ENCODE data around the gene HLA-DMA.
"Not testable (repeated sequence)": the region's sequence is repeated elsewhere in the genome, so short reads cannot be mapped to it uniquely, and the experiment has no call there.

Gene HLA-DMA

DNA sequence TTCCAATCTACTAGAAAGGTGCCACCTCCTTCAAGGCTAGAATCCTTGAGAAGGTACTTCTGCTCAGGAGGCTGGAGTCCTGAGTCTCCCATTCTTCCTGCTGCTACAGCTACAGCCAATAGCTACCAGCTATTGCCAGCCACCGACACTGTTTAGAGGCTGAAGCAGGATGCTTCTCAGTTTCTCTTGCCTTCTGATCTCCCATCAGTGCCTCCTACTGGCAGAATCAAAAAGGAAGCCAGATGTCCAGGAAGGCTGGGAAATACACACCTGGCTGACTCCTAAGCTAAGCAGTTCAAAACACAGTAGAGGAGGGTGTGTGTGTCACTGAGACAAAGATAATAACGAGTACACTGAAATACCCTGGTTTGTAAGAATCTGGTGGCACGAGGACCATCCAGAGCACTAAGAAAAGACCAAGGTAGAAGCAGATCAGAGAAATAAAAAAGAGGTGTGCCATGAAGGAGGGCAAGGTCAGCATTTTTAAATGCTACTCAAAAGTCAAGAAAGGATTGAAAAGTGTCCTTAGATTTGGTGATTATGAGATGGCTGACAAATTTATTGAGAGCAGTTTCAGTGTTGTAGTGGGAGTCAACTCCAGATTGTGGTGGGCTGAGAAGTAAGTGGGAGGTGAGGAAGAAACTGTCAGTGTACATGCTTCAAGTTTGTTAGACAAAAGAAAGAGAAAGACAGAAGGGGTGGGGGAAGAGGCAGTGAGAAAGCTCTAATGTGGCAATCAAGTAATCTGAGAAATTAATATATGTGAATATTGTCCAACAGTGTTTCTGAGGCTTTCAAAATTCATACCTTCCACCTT lies 2.3 kb upstream of the HLA-DMA start:
- no peak for DNase-seq (ENCODE audit: low spot score)

DNA sequence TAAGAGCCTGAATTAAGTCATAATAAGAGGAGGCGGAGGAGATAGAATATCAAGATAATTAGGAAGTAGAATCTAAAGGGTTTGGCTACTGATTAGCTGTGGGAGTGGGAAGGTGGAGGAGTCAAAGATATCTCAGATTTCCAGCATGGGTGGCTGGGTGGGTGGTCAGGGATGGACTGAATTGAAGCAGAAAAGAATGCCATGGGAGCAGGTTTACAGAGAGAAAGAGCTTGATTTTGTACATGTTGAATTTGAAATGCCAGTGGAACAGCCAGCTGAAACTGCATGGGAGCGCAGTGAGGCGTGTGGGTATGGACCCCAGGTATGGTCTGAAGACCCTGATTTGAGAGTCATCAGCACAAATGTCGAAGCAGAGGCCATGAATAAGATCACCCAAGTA lies 1.4 kb upstream of the HLA-DMA start:
- no peak for DNase-seq (ENCODE audit: low spot score)

DNA sequence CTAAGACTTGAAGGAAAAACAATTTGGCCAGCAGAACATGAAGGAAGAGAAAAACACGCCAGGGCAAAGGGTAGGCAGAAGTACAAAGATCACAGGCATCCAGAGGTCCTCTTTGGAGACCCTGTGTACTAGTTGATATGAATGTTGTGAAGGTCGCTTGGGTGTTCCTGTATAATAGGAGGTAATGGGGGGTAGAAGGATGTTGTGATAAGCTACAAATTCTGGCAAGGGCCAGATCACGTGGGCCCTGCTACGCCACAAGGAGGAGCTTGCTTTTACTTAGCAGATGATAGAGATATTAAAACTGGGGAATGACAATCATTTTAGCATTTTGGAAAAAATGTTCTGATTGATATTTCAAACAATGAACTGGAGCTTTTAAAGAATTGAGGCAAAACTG lies 878 bp upstream of the HLA-DMA start:
- no peak for DNase-seq (ENCODE audit: low spot score)

DNA sequence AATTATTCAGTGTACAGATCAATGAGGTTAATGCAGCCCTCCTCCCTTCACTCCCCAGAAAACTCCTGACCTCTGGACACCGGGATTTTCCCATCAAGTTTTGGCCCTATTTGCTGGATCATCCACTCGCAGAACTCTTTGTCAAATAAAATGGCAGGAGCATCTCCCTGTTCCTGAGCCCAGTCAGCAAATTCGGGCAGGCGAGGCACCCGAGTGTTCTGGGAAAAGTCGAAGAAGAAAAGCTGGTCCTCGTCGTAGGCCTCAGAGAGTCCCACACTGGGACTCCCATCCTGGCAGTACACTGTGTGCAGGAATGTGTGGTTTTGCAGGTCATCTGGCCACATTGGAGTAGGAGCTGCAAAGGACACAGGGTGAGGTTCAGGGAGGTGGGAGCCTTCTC lies 2.4 kb downstream of the HLA-DMA start:
- DNase-seq (ENCODE audit: low spot score) = no peak

DNA sequence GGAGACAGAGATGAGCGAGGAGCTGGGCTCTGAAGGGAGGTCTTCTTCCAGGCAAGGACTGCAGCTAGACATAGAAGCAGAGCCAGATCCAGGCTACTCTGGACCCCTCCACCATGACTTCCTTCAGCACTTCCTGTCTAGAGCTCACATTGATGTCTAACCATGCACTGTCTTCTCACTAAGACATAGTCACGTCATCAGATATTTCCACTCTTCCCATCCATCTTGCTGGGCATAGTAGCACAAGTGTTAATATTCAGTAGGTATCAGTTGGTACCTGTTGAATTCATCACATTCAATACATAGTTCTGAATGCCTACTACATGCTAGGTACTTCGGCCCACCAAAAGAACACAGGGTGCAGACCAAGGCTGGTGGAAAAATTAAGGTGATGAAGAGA lies 2.9 kb downstream of the HLA-DMA start:
- DNase-seq (ENCODE audit: low spot score) = no peak

DNA sequence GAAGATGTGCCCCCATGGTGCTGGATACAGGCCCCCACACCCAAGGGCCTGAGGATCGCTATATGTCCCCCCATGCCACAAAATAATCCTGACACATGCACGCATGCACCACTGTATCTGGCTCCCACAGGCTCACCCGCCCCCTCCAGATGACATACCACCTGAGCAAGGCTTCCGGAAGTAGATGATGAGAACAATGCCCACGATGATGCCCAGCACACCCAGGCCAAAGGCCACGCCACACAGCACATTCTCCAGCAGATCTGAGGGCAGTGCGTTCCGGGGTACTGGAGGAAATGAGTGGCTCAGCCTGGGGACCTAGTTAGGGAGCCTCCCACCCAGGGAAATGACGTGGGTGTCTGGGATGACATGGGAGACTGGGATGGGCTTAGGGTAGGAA lies 3.8 kb downstream of the HLA-DMA start:
- no peak for DNase-seq (ENCODE audit: low spot score)

DNA sequence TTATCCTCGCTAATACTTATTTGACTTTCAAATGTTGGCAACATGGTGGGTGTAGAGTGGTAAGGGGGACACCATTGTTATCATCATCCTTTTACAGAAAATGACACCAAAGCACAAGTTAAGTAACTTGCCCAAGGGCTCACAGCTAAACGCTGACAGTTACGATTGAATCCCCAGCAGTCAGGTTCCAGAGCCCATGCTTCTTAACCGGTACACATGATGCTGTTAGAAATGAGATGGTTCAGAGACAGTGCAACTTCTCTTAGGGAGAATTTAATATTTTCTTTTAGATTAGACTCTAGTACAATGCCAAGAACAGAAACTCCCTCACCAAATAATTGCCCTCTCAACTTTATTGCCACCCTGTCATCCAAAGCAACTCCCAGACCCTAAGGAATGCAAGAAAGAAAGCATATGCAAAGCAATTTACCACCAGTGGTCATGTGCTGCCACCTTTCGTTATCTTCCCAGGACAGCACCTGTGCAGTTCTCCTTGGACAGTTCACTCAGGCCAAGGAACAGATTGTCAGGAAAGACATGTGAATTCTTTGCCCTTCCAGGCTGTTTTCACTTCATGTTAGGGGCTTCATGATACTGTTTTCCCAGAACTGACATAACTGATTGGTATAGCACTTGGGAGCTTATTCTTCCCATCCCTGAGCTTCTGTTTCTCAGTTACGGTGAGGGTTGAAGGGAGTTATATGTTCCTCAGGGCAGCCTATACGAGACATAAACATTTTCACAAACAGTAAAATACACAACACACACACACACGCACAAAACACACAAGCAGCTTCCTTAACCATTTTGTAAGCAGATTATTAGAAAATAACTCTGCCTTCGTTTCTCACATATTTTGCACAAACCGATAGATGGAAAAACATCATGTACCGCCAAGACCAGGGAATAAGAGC lies 5.1 kb downstream of the HLA-DMA start:
- DNase-seq (ENCODE audit: low spot score) = no peak

DNA sequence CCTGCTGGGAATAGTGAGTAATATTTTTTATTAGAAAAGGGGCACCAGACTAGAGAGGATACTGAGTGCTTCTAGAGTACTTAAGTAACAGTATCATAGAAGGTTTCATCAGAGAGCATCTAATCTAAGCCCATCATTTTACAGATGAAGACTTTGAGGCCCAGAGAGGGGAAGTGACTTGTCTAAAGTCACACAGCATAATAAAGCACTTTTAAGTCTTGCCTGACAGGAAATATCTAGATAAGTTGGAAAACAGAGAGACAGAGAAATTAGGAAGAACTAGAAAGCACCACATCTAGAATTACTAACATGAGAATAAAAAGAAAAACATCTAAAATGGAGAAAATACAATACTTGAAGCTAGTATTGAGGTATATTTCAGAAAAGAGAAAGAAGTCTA lies 6.0 kb downstream of the HLA-DMA start:
- no peak for DNase-seq (ENCODE audit: low spot score)

DNA sequence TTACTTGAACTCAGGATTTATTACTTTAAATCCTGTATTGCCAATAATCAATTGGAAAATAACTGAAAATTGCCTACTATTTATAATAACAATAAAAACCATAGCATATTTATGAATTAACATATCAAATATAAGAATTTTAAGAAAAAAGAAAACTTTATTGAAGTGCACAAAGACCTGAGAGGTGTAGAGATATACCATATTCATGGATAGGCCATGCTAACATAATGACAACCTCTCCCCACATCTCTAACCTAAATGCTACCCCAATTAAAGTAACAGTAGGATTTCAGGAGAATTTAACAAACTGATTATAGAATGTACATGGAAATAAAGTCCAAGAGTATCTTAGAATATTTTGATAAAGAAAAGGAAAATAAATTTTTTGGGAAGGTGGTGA lies 6.9 kb downstream of the HLA-DMA start:
- DNase-seq (ENCODE audit: low spot score) = no peak

DNA sequence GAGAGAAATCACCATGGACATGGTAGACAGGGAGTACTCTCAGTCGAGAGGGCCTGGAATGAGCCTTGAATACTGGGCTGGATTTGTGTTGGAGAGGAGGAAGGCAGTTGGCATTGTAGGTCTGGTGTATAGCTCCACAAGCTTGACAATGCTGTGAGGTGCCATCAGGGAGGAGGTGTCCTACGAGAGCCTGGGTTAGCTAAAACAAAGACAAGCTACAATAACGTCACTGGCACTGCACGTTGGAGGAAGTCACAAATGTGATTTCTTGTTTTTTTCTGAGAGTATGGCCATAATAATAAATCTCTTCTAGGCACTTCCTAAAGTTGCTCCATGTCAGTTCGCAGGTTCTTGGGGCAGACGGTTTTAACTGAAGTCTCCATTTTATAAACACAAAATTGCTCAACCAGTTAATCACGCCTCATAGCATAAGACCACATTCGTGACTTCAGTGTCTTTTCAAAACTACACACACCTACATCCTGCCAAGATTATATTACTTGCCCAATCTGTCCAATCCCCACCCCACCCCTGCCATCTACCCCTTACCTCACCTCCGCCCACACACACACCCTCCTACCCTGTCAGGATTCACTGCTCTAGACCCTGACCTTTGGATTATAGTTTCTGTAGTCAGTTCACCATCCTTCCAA lies 7.7 kb downstream of the HLA-DMA start:
- DNase-seq (ENCODE audit: low spot score) = no peak

DNA sequence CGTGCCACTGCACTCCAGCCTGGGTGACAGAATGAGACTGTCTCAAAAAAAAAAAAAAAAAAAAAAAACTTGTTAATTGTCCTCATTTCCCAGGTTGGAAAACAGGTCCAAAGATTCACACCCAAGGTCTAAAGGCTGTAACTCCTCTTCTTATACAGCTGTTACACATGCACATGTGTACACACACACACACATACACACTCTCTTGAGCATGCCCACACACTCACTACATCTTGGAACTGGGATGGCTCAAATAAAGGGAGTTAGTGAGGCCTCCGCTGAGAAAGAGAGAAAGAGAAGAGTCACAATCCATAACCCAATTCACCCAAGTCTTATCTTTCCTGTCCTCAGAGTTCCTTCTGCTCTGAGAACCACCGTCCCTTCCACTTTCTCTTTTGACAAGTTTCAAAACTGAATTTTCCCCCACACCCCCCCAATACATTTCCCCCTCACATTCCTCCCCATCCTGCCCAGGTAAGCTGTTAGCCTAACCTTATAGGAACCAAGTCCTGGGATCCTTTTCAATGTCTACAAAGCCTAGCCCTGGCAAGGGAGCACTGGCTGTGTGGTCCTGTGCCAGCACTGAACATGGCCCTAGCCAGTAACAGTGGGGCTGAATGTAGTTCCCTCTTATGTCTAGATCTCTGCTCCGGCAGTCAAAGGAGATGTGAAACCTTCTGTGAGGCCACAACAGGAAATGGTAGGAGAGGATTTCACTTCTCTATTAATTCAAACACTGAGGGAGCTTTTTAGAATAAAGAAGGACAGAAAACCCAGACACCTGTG lies 8.8 kb downstream of the HLA-DMA start:
- DNase-seq (ENCODE audit: low spot score) = no peak

DNA sequence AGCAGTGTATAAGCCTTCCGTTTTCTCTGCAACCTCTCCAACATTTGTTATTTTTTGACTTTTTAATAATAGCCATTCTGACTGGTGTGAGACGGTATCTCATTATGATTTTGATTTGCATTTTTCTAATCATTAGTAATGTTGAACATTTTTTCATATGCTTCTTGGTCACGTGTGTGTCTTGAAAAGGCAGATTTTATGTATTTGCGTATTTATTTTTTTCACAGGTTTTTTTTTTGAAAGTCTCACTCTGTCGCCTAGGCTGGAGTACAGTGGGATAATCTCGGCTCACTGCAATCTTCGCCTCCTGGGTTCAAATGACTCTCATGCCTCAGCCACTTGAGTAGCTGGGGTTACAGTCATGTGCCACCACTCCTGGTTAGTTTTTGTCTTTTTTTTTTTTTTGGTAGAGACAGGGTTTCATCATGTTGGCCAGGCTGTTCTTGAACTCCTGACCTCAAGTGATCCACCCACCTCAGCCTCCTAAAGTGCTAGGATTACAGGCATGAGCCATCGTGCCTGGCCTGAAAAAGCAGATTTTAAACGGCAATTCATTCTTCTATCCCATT lies 10.3 kb downstream of the HLA-DMA start:
- DNase-seq (ENCODE audit: low spot score) = not testable (repeated sequence)

DNA sequence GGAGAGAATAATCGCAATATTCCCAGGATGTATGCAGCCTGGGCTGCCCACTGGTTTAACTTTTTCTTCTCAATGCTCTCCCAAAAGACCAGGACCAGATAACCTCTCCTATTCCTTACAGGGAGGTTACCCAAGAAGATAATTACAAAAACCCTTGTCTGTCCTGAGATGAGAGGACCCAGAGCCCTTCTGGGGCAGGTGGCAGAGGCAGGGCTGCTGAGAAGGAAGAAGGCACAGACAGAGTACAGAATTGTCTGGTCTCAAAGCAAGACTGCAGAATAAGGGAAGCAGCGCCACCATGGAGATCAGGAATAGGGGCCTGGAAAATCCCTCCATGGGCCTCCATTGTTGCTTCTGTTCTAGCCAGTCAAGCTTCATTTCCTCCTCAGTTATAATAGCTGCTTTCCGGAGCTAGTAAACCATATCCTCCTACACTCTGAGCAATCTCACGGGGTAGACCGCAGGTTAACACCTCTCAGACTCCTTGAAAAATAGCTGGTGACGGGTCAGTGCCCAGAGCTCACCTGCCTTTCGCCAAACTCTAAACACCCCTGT lies 11.6 kb downstream of the HLA-DMA start:
- DNase-seq (ENCODE audit: low spot score) = no peak

DNA sequence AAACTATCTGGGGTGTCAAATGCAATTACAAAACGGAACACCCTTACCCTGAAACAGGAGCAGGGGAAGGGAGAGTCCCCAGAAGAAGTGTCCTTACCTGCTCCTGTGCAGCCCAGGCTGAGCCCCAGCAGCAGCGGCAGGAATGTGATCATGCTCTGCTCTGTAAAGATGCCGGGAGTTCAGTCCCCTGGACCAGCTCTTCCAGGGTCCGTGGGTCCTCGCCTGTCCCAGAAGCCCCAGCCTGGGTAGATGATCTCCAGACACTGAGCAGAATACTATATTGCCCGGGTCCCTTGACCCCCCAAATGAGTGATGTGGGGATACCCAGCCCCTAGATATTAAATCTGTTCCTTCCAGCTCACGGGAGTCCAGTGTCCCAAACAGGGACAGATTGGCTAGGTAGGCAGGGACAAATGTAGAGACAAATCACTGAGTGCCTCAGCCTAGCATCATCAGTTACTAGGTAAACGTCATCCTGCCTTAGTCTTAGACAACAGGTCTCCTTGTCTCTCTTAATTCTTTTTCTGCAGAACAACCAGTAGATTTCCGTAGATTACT lies 12.2 kb downstream of the HLA-DMA start, which contains the start of gene HLA-DMB:
Gene HLA-DMB (minus strand): TSS at position 373 of the 558 bp plus-strand sequence. CDS start 221 bp downstream, at position 152.
- DNase-seq (ENCODE audit: low spot score) = peak; percentile 74

DNA sequence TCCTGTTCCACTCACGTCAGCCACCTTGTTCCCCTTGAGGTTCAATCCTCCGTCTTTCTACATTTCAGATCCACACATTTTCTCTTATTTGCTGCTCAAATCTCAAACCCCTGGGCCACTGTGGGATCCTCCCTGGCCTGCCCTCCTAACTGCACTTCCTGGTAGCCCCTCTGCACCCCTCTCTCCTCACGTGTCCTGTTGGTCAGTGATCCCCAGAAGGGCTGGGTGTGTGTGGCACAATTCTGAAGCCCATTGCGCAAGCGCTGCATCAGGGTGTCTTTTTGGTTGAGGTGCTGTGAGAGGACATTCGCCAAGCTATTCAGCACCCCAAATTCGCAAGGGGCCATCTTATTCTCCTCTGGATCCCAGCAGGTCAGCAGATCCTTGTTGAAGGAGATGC lies 14.4 kb downstream of the HLA-DMA start:
- DNase-seq (ENCODE audit: low spot score) = no peak

DNA sequence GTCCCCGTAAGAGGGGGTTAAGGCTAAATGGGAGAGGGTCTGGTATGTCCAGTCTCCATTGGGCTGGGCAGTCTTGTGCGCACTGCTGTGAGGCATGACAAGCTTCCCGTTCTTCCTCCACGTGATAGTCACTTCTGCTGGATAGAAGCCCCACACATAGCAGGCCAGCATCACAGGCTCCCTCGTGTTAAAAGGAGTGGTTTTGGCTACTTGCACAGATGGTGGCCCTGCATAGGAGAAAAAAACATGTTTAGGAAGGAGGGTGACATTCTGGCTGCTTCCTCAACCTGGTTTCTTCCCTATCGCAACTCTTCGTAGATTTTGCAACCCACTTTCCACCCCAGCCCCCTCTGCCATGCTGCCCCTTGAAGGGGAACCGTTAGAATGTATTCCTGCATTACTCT lies 15.7 kb downstream of the HLA-DMA start:
- DNase-seq (ENCODE audit: low spot score) = peak; percentile 36

DNA sequence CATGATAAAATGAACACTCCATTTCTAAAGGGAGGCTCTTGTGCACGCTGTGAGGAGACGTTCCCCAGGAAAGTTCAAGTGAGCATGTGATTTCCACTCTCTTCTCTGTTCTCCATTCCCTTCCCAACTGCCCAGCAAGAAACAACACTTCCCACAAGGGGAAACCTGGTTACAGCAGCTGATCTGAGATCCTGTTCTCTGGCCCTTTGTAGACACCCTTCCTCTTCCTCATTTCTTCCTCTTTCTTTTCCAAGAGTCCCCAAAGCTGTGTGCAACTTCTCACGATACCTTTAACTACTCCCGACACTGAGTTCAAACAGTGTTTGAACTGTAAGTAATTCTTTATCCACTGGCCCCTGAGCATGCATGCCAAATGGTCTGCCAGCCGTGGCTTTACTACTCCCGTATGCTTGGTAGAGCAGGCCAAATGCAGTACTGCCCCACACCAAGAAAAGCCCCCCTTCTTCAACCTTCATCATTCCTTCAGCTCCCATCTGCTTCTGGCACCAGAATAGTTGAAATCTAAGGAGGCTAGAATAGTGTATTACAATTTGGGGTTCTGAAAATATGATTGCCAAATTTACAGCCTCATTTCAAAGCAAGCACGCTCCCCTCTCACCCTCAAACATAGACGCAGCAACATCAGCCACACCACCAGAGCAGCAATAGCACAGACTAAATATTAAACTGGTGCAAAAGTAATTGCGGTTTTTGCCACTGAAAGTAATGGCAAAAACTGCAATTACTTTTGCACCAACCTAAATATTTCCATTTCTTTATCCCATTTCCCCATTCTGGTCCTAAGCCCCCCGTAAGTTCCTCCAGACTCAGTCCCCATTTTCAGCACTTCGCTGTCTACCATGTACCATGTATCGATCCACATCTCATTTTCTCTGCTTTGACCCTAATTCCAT lies 16.4 kb downstream of the HLA-DMA start:
- DNase-seq (ENCODE audit: low spot score) = no peak

DNA sequence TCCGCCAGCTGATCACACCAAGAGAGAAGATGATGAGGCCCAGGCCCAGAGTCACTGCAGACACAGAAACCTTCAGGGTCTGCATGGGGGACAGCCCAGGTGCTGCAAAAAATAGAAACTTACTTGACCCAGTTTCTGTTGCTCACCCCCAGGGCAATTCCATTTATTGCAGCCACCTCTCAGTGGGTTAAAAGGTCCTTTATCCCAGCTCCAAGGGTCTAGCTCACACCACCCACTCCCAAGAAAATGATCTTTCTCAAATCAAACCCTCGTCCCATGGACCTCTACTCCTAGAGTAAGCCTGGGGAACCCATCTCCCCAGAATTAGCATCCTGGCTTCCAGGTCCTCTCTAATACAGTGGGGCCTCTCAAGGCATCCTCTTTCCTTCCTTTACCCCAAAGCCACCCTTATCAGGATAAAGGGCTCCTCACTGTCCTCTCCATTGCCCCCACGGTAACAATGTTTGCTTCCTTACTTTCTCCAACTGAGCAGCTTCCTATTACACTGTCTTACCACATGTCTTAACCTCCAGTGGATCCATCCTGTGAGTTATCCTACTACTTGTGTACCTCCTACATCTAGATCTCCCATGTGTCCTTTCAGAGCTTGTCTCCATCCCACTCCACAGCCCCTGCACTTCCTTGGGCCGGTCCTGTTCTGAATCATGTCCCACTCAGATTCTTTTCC lies 17.2 kb downstream of the HLA-DMA start:
- no peak for DNase-seq (ENCODE audit: low spot score)

DNA sequence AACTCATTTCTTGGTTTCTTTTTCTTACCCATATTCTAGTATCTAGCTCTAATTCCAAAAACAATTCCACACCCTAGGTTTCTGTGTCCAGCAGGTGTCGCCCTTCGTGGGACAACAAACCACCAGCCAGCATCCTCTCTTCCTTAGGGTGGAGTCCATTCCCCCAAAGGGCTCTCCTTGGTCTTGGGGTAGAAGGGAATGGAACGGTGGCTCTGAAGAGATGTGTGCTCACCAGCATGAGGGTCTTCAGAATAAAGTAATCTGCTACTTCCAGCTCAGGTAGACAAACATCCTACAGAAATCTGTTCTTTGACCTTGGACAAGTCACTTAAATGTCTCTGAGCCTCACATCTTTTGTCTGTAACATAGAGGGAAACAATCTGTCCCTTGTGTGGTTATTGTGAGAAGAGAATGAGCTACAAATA lies 19.2 kb downstream of the HLA-DMA start:
- peak; percentile 47 for DNase-seq (ENCODE audit: low spot score)
